Glutamatergic neuron (in vitro differentiated cells): ENCODE measurements around the gene CFAP299. TPM values are rescaled to one million over a fixed set of nuclear protein-coding genes. Genes with fewer than 3 reads are reported as not detected.

Source experiments
- DNase-seq: peaks from one replicate; pipeline ENCODE4 v3.0.0; 2022
- H3K27ac Mint-ChIP-seq: one replicate; pipeline ENCODE4 v1.8.0; 2020; ENCODE audit warnings: mild to moderate bottlenecking, mixed read lengths, inconsistent platforms; ENCODE audit not compliant: unreplicated experiment
- H3K27me3 Mint-ChIP-seq: one replicate; pipeline ENCODE4 v1.8.0; 2020; ENCODE audit warnings: mild to moderate bottlenecking, moderate library complexity, mixed read lengths, inconsistent platforms; ENCODE audit not compliant: unreplicated experiment
- H3K36me3 Mint-ChIP-seq: one replicate; pipeline ENCODE4 v1.8.0; 2020; ENCODE audit warnings: mild to moderate bottlenecking, mixed read lengths, inconsistent platforms; ENCODE audit not compliant: unreplicated experiment
- H3K4me1 Mint-ChIP-seq: one replicate; pipeline ENCODE4 v1.8.0; 2020; ENCODE audit warnings: mild to moderate bottlenecking, low read depth, mixed read lengths, inconsistent platforms; ENCODE audit not compliant: unreplicated experiment
- H3K4me3 Mint-ChIP-seq: one replicate; pipeline ENCODE4 v1.8.0; 2020; ENCODE audit warnings: mild to moderate bottlenecking, mixed read lengths, inconsistent platforms; ENCODE audit not compliant: unreplicated experiment
- H3K9me3 Mint-ChIP-seq: one replicate; pipeline ENCODE4 v1.8.0; 2020; ENCODE audit warnings: mild to moderate bottlenecking, moderate library complexity, mixed read lengths, inconsistent platforms; ENCODE audit not compliant: unreplicated experiment
- CTCF ChIP-seq: fragments of 200-600 bp; sonication (generic); IDR thresholded peaks from one replicate; pipeline ENCODE4 v1.5.0; 2021; ENCODE audit not compliant: partially characterized antibody, unreplicated experiment
- total RNA-seq: library from RNA; stranded (reverse); fragmentation: NEBNext Ultra II Directional; extraction: Animal tissue kit (Norgen Biotek cat#: 25700); gene quantifications from one replicate; pipeline ENCODE4 v1.2.1, GENCODE V29; 2021; ENCODE audit not compliant: unreplicated experiment

The CFAP299 gene
- total RNA-seq, 1 donor from 2014 or later, result not detected

- Mint-ChIP-seq H3K9me3 (no peaks in the 10 kb centered on the region), H3K36me3 (no peaks in the 10 kb centered on the region), H3K27ac (no peak overlapping the region), H3K4me1 (peaks cover 2% of the 10 kb centered on the region), H3K27me3 (no peaks in the 10 kb centered on the region), H3K4me3 (no peak overlapping the region)
- no peak for DNase-seq
- TF ChIP-seq CTCF, result no peak
Observed at GRCh38 chr4:80465238-80465637, 129.7 kb downstream of the CFAP299 start.

- no peak for DNase-seq
- TF ChIP-seq CTCF, result no peak
- H3K27me3 Mint-ChIP-seq, result no peaks in the 10 kb centered on the region
- H3K4me1 Mint-ChIP-seq, result peaks cover 2% of the 10 kb centered on the region
- no peak overlapping the region for H3K4me3 Mint-ChIP-seq
- no peaks in the 10 kb centered on the region for H3K9me3 Mint-ChIP-seq
- no peak overlapping the region for H3K27ac Mint-ChIP-seq
- H3K36me3 Mint-ChIP-seq, result no peaks in the 10 kb centered on the region
Observed at GRCh38 chr4:80465736-80466135, 130.2 kb downstream of the CFAP299 start.

GRCh38 chr4:80466618-80467017, 131.1 kb downstream of the CFAP299 start:
- H3K36me3 Mint-ChIP-seq, result no peaks in the 10 kb centered on the region
- H3K9me3 Mint-ChIP-seq, result no peaks in the 10 kb centered on the region
- no peaks in the 10 kb centered on the region for H3K27me3 Mint-ChIP-seq
- no peaks in the 10 kb centered on the region for H3K4me1 Mint-ChIP-seq
- no peak overlapping the region for H3K27ac Mint-ChIP-seq
- H3K4me3 Mint-ChIP-seq, result no peak overlapping the region
- TF ChIP-seq CTCF, result no peak
- DNase-seq, result no peak

- H3K9me3 Mint-ChIP-seq, result peaks cover 1% of the 10 kb centered on the region
- TF ChIP-seq CTCF, result no peak
- H3K4me1 Mint-ChIP-seq, result no peaks in the 10 kb centered on the region
- DNase-seq, result peak; percentile 20
- no peak overlapping the region for H3K27ac Mint-ChIP-seq
- H3K27me3 Mint-ChIP-seq, result peaks cover 2% of the 10 kb centered on the region
- H3K4me3 Mint-ChIP-seq, result no peak overlapping the region
- no peaks in the 10 kb centered on the region for H3K36me3 Mint-ChIP-seq
Observed at GRCh38 chr4:80471756-80472155, 136.2 kb downstream of the CFAP299 start.

GRCh38 chr4:80475236-80475635, 139.7 kb downstream of the CFAP299 start:
- TF ChIP-seq CTCF, result no peak
- DNase-seq, result no peak
- no peak overlapping the region for H3K27ac Mint-ChIP-seq
- no peak overlapping the region for H3K4me3 Mint-ChIP-seq
- peaks cover 1% of the 10 kb centered on the region for H3K9me3 Mint-ChIP-seq
- no peaks in the 10 kb centered on the region for H3K36me3 Mint-ChIP-seq
- H3K27me3 Mint-ChIP-seq, result peaks cover 3% of the 10 kb centered on the region
- H3K4me1 Mint-ChIP-seq, result no peaks in the 10 kb centered on the region
